ENCODE data around the gene CFD. TPM values are rescaled to one million over a fixed set of nuclear protein-coding genes. Genes with fewer than 3 reads are reported as not detected.

Gene CFD
- total and polyA plus RNA-seq, 4 donors: 4.5 to 20.2 (median 13.6) TPM

DNA sequence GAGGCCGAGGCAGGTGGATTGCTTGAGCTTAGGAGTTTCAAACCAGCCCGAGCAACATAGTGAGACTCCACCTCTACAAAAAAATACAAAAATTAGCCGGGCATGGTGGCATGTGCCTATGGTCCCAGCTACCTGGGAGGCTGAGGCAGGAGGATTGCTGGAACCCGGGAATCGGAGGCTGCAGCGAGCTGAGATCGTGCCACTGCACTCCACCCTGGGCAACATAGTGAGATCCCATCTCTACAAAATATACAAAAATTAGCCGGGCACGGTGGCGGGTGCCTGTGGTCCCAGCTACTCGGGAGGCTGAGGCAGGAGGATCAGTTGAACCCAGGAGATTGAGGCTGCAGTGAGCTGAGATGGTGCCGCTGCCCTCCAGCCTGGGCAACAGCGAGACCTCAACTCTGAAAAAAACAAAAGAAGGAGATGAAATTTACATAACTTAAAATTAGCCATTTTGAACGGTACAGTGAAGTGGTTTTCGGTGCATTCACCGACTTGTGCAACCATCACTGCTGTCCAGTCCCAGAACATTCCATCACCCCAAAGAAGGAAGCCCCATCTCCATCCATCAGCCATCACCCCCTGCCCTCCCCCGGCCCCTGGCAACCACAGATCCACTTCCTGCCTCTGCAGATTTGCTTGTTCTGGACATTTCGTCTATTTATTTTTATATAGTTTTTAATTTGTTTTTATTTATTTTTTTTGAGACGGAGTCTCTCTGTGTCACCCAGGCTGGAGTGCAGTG lies 33.4 kb upstream of the CFD start:
- TF ChIP-seq, protein P1, sequence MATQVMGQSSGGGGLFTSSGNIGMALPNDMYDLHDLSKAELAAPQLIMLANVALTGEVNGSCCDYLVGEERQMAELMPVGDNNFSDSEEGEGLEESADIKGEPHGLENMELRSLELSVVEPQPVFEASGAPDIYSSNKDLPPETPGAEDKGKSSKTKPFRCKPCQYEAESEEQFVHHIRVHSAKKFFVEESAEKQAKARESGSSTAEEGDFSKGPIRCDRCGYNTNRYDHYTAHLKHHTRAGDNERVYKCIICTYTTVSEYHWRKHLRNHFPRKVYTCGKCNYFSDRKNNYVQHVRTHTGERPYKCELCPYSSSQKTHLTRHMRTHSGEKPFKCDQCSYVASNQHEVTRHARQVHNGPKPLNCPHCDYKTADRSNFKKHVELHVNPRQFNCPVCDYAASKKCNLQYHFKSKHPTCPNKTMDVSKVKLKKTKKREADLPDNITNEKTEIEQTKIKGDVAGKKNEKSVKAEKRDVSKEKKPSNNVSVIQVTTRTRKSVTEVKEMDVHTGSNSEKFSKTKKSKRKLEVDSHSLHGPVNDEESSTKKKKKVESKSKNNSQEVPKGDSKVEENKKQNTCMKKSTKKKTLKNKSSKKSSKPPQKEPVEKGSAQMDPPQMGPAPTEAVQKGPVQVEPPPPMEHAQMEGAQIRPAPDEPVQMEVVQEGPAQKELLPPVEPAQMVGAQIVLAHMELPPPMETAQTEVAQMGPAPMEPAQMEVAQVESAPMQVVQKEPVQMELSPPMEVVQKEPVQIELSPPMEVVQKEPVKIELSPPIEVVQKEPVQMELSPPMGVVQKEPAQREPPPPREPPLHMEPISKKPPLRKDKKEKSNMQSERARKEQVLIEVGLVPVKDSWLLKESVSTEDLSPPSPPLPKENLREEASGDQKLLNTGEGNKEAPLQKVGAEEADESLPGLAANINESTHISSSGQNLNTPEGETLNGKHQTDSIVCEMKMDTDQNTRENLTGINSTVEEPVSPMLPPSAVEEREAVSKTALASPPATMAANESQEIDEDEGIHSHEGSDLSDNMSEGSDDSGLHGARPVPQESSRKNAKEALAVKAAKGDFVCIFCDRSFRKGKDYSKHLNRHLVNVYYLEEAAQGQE (IDR thresholded peaks at IDR 0.05): no peak
- TF ChIP-seq FOXA1 (IDR thresholded peaks at IDR 0.05): no peak
- TF ChIP-seq FOXA2 (IDR thresholded peaks at IDR 0.05): no peak
- TF ChIP-seq, protein P2, sequence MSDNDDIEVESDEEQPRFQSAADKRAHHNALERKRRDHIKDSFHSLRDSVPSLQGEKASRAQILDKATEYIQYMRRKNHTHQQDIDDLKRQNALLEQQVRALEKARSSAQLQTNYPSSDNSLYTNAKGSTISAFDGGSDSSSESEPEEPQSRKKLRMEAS (IDR thresholded peaks at IDR 0.05): no peak
- no peak for TF ChIP-seq NR2F2 (IDR thresholded peaks at IDR 0.05)
- TF ChIP-seq TAF1 (conservative IDR thresholded peaks at IDR 0.05): no peak
- no peak for TF ChIP-seq EGR1 (IDR thresholded peaks at IDR 0.05; ENCODE audit: low read depth in 2 of 2)
- no peaks in the 10 kb centered on the region for H3K36me3 ChIP-seq (ENCODE audit: control insufficient read depth in 4 of 4, insufficient read depth in 3 of 4, low read depth in 1 of 4, low read length in 3 of 4)
- H3K27ac ChIP-seq (ENCODE audit: low read depth in 1 of 2, low read length in 2 of 2): no peak overlapping the region
- WGBS: 82% methylated on average over 19 of the region's 19 CpGs
- peaks cover 0 to 6% (median 1%) of the 10 kb centered on the region in 4 donors for H3K27me3 ChIP-seq (ENCODE audit: control insufficient read depth in 4 of 4, insufficient read depth in 4 of 4, low read length in 3 of 4)
- H3K4me1 ChIP-seq (ENCODE audit: control insufficient read depth in 4 of 4, insufficient read depth in 4 of 4, low read length in 3 of 4): peaks cover 0 to 7% (median 0%) of the 10 kb centered on the region in 4 donors
- DNase-seq (ENCODE audit: low spot score): no peak
- no peak overlapping the region for H3K9ac ChIP-seq (ENCODE audit: low read depth in 1 of 2, low read length in 2 of 2)
- no peak overlapping the region for H3K4me3 ChIP-seq (ENCODE audit: low read depth in 1 of 3, low read length in 3 of 3)
- no peaks in the 10 kb centered on the region for H3K9me3 ChIP-seq (ENCODE audit: control insufficient read depth in 4 of 4, low read length in 3 of 4)

DNA sequence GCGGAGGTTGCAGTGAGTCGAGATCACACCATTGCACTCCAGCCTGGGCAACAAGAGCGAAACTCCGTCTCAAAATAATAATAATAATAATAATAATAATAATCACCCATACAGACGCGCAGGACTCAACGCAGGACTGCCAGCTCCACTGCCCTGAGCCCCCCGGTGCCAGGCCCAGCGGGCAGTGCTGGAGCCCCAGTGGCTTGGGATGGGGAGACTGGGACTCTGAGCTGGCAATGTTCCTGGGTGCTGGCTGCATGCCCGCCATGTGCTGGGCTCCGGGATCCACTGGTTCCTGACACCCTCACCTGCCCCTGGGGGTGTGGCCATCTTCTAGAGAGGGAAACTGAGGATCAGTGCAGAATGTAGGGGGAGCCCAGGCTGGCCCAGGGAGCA lies 32.2 kb upstream of the CFD start:
- TF ChIP-seq FOXA1 (IDR thresholded peaks at IDR 0.05): no peak
- TF ChIP-seq HNF4A (conservative IDR thresholded peaks at IDR 0.05): no peak
- TF ChIP-seq, protein P1 (IDR thresholded peaks at IDR 0.05): no peak
- TF ChIP-seq FOXA2 (IDR thresholded peaks at IDR 0.05): no peak
- no peak for TF ChIP-seq YY1 (IDR thresholded peaks at IDR 0.05)
- TF ChIP-seq, protein P3, sequence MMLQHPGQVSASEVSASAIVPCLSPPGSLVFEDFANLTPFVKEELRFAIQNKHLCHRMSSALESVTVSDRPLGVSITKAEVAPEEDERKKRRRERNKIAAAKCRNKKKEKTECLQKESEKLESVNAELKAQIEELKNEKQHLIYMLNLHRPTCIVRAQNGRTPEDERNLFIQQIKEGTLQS (IDR thresholded peaks at IDR 0.05): no peak
- TF ChIP-seq, protein P4, sequence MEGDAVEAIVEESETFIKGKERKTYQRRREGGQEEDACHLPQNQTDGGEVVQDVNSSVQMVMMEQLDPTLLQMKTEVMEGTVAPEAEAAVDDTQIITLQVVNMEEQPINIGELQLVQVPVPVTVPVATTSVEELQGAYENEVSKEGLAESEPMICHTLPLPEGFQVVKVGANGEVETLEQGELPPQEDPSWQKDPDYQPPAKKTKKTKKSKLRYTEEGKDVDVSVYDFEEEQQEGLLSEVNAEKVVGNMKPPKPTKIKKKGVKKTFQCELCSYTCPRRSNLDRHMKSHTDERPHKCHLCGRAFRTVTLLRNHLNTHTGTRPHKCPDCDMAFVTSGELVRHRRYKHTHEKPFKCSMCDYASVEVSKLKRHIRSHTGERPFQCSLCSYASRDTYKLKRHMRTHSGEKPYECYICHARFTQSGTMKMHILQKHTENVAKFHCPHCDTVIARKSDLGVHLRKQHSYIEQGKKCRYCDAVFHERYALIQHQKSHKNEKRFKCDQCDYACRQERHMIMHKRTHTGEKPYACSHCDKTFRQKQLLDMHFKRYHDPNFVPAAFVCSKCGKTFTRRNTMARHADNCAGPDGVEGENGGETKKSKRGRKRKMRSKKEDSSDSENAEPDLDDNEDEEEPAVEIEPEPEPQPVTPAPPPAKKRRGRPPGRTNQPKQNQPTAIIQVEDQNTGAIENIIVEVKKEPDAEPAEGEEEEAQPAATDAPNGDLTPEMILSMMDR (IDR thresholded peaks at IDR 0.05; ENCODE audit: low read depth, low read length, missing input control): no peak
- TF ChIP-seq, protein P2 (IDR thresholded peaks at IDR 0.05): no peak
- TF ChIP-seq NR2F2 (IDR thresholded peaks at IDR 0.05): no peak
- TF ChIP-seq TAF1 (conservative IDR thresholded peaks at IDR 0.05): no peak
- TF ChIP-seq, protein P5, sequence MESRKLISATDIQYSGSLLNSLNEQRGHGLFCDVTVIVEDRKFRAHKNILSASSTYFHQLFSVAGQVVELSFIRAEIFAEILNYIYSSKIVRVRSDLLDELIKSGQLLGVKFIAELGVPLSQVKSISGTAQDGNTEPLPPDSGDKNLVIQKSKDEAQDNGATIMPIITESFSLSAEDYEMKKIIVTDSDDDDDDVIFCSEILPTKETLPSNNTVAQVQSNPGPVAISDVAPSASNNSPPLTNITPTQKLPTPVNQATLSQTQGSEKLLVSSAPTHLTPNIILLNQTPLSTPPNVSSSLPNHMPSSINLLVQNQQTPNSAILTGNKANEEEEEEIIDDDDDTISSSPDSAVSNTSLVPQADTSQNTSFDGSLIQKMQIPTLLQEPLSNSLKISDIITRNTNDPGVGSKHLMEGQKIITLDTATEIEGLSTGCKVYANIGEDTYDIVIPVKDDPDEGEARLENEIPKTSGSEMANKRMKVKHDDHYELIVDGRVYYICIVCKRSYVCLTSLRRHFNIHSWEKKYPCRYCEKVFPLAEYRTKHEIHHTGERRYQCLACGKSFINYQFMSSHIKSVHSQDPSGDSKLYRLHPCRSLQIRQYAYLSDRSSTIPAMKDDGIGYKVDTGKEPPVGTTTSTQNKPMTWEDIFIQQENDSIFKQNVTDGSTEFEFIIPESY (IDR thresholded peaks at IDR 0.05): no peak
- TF ChIP-seq RXRA (IDR thresholded peaks at IDR 0.05): no peak
- no peak for TF ChIP-seq HNF4G (IDR thresholded peaks at IDR 0.05)
- no peak for TF ChIP-seq EGR1 (IDR thresholded peaks at IDR 0.05; ENCODE audit: low read depth in 2 of 2)
- no peak for TF ChIP-seq SP1 (IDR thresholded peaks at IDR 0.05)
- TF ChIP-seq JUND (IDR thresholded peaks at IDR 0.05): no peak
- WGBS: 85% methylated on average over 11 of the region's 11 CpGs
- peaks cover 0 to 4% (median 1%) of the 10 kb centered on the region in 4 donors for H3K27me3 ChIP-seq (ENCODE audit: control insufficient read depth in 4 of 4, insufficient read depth in 4 of 4, low read length in 3 of 4)

More for the DNA sequence above, 32.2 kb upstream of the CFD start:
- no peak overlapping the region for H3K4me3 ChIP-seq (ENCODE audit: low read depth in 1 of 3, low read length in 3 of 3)
- H3K4me1 ChIP-seq (ENCODE audit: control insufficient read depth in 4 of 4, insufficient read depth in 4 of 4, low read length in 3 of 4): peaks cover 0 to 1% (median 0%) of the 10 kb centered on the region in 4 donors
- no peak overlapping the region for H3K9ac ChIP-seq (ENCODE audit: low read depth in 1 of 2, low read length in 2 of 2)
- H3K27ac ChIP-seq (ENCODE audit: low read depth in 1 of 2, low read length in 2 of 2): no peak overlapping the region
- DNase-seq (ENCODE audit: low spot score): no peak
- no peaks in the 10 kb centered on the region for H3K9me3 ChIP-seq (ENCODE audit: control insufficient read depth in 4 of 4, low read length in 3 of 4)
- no peaks in the 10 kb centered on the region for H3K36me3 ChIP-seq (ENCODE audit: control insufficient read depth in 4 of 4, insufficient read depth in 3 of 4, low read depth in 1 of 4, low read length in 3 of 4)
